Adrenal gland (tissue), 19 donors: ENCODE data around the gene GDF2. TPM values are rescaled to one million over a fixed set of nuclear protein-coding genes. Genes with fewer than 3 reads are reported as not detected.

Experiments
- DNase-seq, 7 donors: peaks; one replicate each; pipeline ENCODE4 v3.0.0-alpha.2; 2019 to 2020
- H3K27ac ChIP-seq, 5 donors: fragments of 200-600 bp; sonication (generic) in 4 of 5; 1 replicate in 3 of 5; 2 replicates in 2 of 5; pipeline versions ENCODE4 v1.5.1 to v1.8.0; 2016 to 2020; ENCODE audit warnings: mild to moderate bottlenecking in 1 of 5
- H3K27me3 ChIP-seq: fragments of 200-600 bp; 2 replicates; pipeline ENCODE4 v1.8.0; 2021
- H3K36me3 ChIP-seq, 2 donors: fragments of 200-600 bp; replicated peaks in 1 of 2; 1 replicate in 1 of 2; 2 replicates in 1 of 2; pipeline versions ENCODE4 v1.5.1 to v1.8.0; 2018 to 2022
- H3K4me1 ChIP-seq, 2 donors: fragments of 200-600 bp; replicated peaks in 1 of 2; 1 replicate in 1 of 2; 2 replicates in 1 of 2; pipeline versions ENCODE4 v1.5.1 to v1.8.0; 2018 to 2021
- H3K4me3 ChIP-seq, 4 donors: fragments of 200-600 bp; sonication (generic) in 3 of 4; one replicate each; pipeline ENCODE4 v1.5.1; 2016 to 2018
- H3K9me3 ChIP-seq, 3 donors: fragments of 200-600 bp; sonication (generic) in 1 of 3; replicated peaks in 1 of 3; 1 replicate in 2 of 3; 2 replicates in 1 of 3; pipeline versions ENCODE4 v1.5.1 to v1.8.0; 2016 to 2021
- POLR2A ChIP-seq, 2 donors: fragments of 450-650 bp; IDR thresholded peaks; one replicate each; pipeline ENCODE4 v1.6.1; 2017; ENCODE audit warnings: antibody characterized with exemption in 2 of 2, mild to moderate bottlenecking in 2 of 2, moderate library complexity in 1 of 2
- WGBS, 4 donors: extraction: QIAGEN DNeasy Blood & Tissue Kit in 2 of 4; methylation state at CpG; one replicate each; pipeline versions ENCODE4 v1.1.5 to v1.1.7; 2013 to 2017; 5-methylcytosine and 5-hydroxymethylcytosine counted together
- intact Hi-C, 2 donors: fragments of 100-400 bp; cut with DNase I; formaldehyde crosslinking; loops; one replicate each; pipeline versions ENCODE4 v1.14.1 to v1.15.0; 2022 to 2023
- long read RNA-seq, 10 donors: library from polyadenylated mRNA in 3 of 10; unstranded in 2 of 10; stranded (forward) in 1 of 10; transcript quantifications; one replicate each; pipeline ENCODE4 v2.0.0 and lab custom pipeline, GENCODE V29; 2021 to 2026
- polyA plus RNA-seq, 3 donors: library from polyadenylated mRNA; stranded (reverse); fragments of 200-250 nt in 2 of 3; fragments of 350-450 nt in 1 of 3; fragmentation: Illumina TruSeq in 1 of 3; extraction: RNeasy Lipid Tissue Mini Kit (QIAGEN cat#74804) in 1 of 3; gene quantifications; one replicate each; pipeline ENCODE4 v1.2.3, GENCODE V29; 2013 to 2014
- total RNA-seq, 9 donors: library from RNA; depleted of rRNA in 4 of 9; stranded (reverse); fragments of >200 nt in 4 of 9; fragments of 120-200 nt in 1 of 9; fragmentation: NEBNext Ultra II Directional in 1 of 9; extraction: Animal tissue kit (Norgen Biotek cat#: 25700) in 1 of 9; gene quantifications; one replicate each; pipeline versions ENCODE4 v1.1.0 to v1.2.4, GENCODE V29; 2013 to 2023
- TF ChIP-seq, protein P1 (sequence below), 6 experiments: fragments of 450-650 bp in 4 of 6; fragments of 200-600 bp in 2 of 6; sonication (generic) in 1 of 6; IDR thresholded peaks; 1 replicate in 5 of 6; 2 replicates in 1 of 6; pipeline versions ENCODE4 v1.5.1 to v1.8.0; 2016 to 2021; ENCODE audit warnings: antibody characterized with exemption in 6 of 6, mild to moderate bottlenecking in 2 of 6, moderate library complexity in 1 of 6
- donor health status: healthy with polysubstance abuse.
- donor health status: Bipolar disorder and iron deficiency.
- donor health status: DM: yes; HTN: yes; CAD: no.
- donor health status: DM: no; HTN: no; CAD: no.
- donor health status: DM: no; HTN: no; CAD: no.
- donor health status: DM: yes; HTN: yes; CAD: no.

The GDF2 gene
- total RNA-seq (under 1 TPM in 1 of 9 donors, not detected in 8; 0.11 TPM), polyA plus RNA-seq (not detected)
- long read RNA-seq, donor 1, result 0 reads
- long read RNA-seq, donor 2, result 0 reads
- long read RNA-seq, donor 3, result 0 reads
- long read RNA-seq, donor 4, result 0 reads
- long read RNA-seq, donor 5, result 0 reads
- long read RNA-seq, donor 6, result 0 reads
- long read RNA-seq, donor 7, result 0 reads
- long read RNA-seq, donor 8, result 0 reads
- long read RNA-seq, donor 9, partial matches to known transcripts, result 0 of 1 reads
- long read RNA-seq, donor 9, other reads (novel, unspliced or antisense), result 0 of 1 reads
- long read RNA-seq, donor 10, result 0 reads

DNA sequence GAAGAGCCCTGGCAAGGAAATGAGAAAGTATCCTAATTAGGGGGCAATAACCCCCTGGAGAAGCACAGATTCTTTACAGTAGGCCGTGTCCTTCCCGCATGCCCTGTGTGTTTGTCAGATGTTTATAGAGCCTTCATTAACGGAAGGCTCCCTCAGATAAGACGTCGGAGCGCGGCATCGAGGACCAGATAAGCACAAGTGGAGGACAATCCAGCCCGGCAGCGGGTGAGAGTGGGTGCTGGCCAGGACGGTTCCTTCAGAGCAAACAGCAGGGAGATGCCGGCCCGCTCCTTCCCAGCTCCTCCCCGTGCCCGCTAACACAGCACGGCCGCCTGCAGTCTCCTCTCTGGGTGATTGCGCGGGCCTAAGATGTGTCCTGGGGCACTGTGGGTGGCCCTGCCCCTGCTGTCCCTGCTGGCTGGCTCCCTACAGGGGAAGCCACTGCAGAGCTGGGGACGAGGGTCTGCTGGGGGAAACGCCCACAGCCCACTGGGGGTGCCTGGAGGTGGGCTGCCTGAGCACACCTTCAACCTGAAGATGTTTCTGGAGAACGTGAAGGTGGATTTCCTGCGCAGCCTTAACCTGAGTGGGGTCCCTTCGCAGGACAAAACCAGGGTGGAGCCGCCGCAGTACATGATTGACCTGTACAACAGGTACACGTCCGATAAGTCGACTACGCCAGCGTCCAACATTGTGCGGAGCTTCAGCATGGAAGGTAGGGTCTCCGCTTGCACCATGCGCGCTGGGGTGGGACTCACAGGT is at the start of gene GDF2:
Gene GDF2, plus strand, starts transcription at position 155 of the 762 bp plus-strand sequence. Its CDS starts 215 bp downstream, at position 370.
- DNase-seq, result no peak
- H3K4me3 ChIP-seq, result no peak within 1 kb of the TSS
- H3K27me3 ChIP-seq, result no peaks in the 10 kb centered on the region
- H3K36me3 ChIP-seq, result no peaks in the 10 kb centered on the region
- H3K27ac ChIP-seq, result no peak within 1 kb of the TSS
- TF ChIP-seq POLR2A (IDR thresholded peaks at IDR 0.05), result no peak
- TF ChIP-seq, protein P1, sequence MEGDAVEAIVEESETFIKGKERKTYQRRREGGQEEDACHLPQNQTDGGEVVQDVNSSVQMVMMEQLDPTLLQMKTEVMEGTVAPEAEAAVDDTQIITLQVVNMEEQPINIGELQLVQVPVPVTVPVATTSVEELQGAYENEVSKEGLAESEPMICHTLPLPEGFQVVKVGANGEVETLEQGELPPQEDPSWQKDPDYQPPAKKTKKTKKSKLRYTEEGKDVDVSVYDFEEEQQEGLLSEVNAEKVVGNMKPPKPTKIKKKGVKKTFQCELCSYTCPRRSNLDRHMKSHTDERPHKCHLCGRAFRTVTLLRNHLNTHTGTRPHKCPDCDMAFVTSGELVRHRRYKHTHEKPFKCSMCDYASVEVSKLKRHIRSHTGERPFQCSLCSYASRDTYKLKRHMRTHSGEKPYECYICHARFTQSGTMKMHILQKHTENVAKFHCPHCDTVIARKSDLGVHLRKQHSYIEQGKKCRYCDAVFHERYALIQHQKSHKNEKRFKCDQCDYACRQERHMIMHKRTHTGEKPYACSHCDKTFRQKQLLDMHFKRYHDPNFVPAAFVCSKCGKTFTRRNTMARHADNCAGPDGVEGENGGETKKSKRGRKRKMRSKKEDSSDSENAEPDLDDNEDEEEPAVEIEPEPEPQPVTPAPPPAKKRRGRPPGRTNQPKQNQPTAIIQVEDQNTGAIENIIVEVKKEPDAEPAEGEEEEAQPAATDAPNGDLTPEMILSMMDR (IDR thresholded peaks at IDR 0.05), result no peak
- no peaks in the 10 kb centered on the region for H3K9me3 ChIP-seq
- peaks cover 0 to 14% of the 10 kb centered on the region in 2 donors for H3K4me1 ChIP-seq
- WGBS, 4 donors, result 88 to 92% (median 90%) methylated on average over 16 to 35 of the region's 35 CpGs
- intact Hi-C loops, result no loop called here

DNA sequence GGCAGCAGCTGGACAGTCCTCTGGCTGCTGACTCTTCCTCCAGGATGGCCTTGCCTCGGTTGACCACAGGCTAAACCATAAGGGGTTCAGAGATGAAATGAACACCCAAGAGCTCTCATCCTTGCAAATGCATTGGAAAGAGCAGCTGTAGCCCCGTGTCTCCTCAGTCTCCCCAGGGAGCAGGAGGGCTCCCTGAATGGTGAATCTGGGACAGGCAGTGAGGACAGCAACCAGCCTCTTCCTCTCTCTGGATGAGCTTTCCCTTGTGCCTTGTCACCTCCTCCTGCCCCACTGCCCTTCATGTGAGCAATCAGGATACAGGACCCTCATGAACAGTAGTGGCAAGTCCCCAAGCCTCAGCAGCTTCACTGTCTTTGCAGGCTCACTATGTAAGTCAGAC is 46.2 kb upstream of the GDF2 start:
- no peak for DNase-seq
- H3K4me1 ChIP-seq, result no peaks in the 10 kb centered on the region
- no peaks in the 10 kb centered on the region for H3K36me3 ChIP-seq
- no peak overlapping the region for H3K4me3 ChIP-seq
- H3K27me3 ChIP-seq, result no peaks in the 10 kb centered on the region
- TF ChIP-seq, protein P1 (IDR thresholded peaks at IDR 0.05), result no peak
- intact Hi-C loops, result no loop called here
- H3K9me3 ChIP-seq, result no peaks in the 10 kb centered on the region
- 51 to 87% (median 73%) methylated on average over 1 to 2 of the region's 2 CpGs for WGBS, 4 donors
- H3K27ac ChIP-seq, result no peak overlapping the region

DNA sequence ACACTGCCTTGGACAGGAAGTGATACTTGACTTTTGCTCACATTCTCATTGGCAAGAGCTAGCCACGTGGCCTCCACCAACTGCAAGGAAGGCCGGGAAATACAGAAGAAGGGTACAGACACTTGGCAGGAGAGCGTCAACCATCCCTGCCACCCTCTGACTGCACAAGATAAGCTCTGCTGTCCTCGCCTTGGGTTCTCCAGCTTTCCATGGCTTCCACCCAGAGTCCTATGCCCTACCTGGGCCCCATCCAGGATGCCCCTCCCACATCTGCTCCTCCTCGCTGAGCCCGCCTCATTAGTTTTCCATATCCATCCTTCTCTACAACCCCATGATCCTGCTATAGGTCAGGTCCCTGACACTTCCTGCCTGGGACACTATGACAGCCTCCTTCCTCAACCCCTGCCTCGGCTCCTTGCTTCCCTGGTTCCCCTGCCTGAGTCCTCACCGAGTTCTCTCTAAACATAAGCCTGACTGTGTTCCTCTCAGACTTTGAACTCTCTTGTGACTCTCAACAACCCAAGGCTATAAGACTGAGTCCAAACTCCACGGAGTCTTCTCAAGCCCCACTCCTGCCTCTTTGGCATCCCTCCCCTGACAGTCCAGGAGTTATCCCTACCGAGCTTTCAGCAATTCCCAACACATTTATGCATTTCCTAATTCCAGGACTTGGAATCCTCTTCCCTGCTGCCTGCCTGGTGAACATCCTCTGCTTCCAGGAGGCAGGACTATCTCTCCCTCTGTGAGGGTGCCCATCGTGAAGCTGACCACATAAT is 45.5 kb upstream of the GDF2 start:
- 83 to 94% (median 89%) methylated on average over 11 of the region's 11 CpGs for WGBS, 4 donors
- no peaks in the 10 kb centered on the region for H3K9me3 ChIP-seq
- peak in 1 of 7 donors; percentile 24 for DNase-seq
- H3K36me3 ChIP-seq, result no peaks in the 10 kb centered on the region
- TF ChIP-seq, protein P1 (IDR thresholded peaks at IDR 0.05), result no peak
- no peak for TF ChIP-seq POLR2A (IDR thresholded peaks at IDR 0.05)
- H3K4me1 ChIP-seq, result no peaks in the 10 kb centered on the region
- intact Hi-C loops, result no loop called here
- H3K27me3 ChIP-seq, result no peaks in the 10 kb centered on the region
- H3K27ac ChIP-seq, result no peak overlapping the region
- no peak overlapping the region for H3K4me3 ChIP-seq
